ENCODE measurements around the gene DMD. TPM values are rescaled to one million over a fixed set of nuclear protein-coding genes. Genes with fewer than 3 reads are reported as not detected.

Gene DMD
- polyA plus RNA-seq, 3 donors: 0.23 TPM; not detected in 2

DNA sequence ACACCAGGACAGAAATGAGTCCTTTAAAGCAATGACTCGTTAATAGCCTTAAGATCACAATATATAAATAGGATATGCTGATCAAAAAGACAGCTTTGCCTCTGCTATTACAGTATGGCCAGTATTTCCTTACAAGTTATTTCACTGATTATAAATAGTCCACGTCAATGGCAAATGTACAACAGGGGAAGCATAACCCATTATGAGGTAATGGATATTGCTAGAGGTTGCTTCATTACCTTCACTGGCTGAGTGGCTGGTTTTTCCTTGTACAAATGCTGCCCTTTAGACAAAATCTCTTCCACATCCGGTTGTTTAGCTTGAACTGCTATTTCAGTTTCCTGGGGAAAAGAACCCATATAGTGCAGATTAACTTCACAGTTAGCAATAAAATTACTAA, 1374.9 kb downstream of the DMD start:
- no peak overlapping the region for H3K4me2 ChIP-seq (replicated peaks; ENCODE audit: extremely low read depth, low read length, poor library complexity, severe bottlenecking)
- intact Hi-C loops (cut with micrococcal nuclease): no loop called here
- no peaks in the 10 kb centered on the region for H3K4me1 ChIP-seq (ENCODE audit: control insufficient read depth in 1 of 2, insufficient read depth in 2 of 2, low read length in 2 of 2)
- no peak overlapping the region for H3K4me3 Mint-ChIP-seq
- no peak for DNase-seq
- no peak overlapping the region for H3K27ac Mint-ChIP-seq
- H3K79me2 ChIP-seq (ENCODE audit: insufficient read depth, low read length): no peaks in the 10 kb centered on the region
- H2AFZ ChIP-seq (ENCODE audit: insufficient read depth, low read depth, low read length, poor library complexity, severe bottlenecking): no peak overlapping the region
- TF ChIP-seq, protein P1, sequence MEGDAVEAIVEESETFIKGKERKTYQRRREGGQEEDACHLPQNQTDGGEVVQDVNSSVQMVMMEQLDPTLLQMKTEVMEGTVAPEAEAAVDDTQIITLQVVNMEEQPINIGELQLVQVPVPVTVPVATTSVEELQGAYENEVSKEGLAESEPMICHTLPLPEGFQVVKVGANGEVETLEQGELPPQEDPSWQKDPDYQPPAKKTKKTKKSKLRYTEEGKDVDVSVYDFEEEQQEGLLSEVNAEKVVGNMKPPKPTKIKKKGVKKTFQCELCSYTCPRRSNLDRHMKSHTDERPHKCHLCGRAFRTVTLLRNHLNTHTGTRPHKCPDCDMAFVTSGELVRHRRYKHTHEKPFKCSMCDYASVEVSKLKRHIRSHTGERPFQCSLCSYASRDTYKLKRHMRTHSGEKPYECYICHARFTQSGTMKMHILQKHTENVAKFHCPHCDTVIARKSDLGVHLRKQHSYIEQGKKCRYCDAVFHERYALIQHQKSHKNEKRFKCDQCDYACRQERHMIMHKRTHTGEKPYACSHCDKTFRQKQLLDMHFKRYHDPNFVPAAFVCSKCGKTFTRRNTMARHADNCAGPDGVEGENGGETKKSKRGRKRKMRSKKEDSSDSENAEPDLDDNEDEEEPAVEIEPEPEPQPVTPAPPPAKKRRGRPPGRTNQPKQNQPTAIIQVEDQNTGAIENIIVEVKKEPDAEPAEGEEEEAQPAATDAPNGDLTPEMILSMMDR (IDR thresholded peaks at IDR 0.05): no peak
- no peaks in the 10 kb centered on the region for H3K27me3 ChIP-seq (ENCODE audit: control insufficient read depth in 2 of 2, insufficient read depth in 2 of 2, low read length in 2 of 2)
- H3K4me3 ChIP-seq (replicated peaks in 1 of 3; ENCODE audit: low read depth in 2 of 3, low read length in 3 of 3): no peak overlapping the region
- H3K27ac ChIP-seq (ENCODE audit: low read depth in 1 of 2, low read length in 2 of 2): no peak overlapping the region
- no peaks in the 10 kb centered on the region for H3K4me1 Mint-ChIP-seq
- WGBS (ENCODE audit: insufficient coverage): no CpG with 5 or more reads among the region's 3 CpGs
- no peaks in the 10 kb centered on the region for H3K36me3 ChIP-seq (replicated peaks in 1 of 2; ENCODE audit: control insufficient read depth in 1 of 2, insufficient read depth in 2 of 2, low read length in 2 of 2)
- H3K9me3 Mint-ChIP-seq: peaks cover 0 to 5% (median 0%) of the 10 kb centered on the region in 7 donors
- no peaks in the 10 kb centered on the region for H3K9me3 ChIP-seq (replicated peaks in 1 of 2; ENCODE audit: control insufficient read depth in 1 of 2, insufficient read depth in 1 of 2, low read length in 2 of 2)
- H3K9ac ChIP-seq (ENCODE audit: insufficient read depth, low read length, poor library complexity, severe bottlenecking): no peak overlapping the region
- H3K27me3 Mint-ChIP-seq (ENCODE audit: low read depth in 3 of 3): no peaks in the 10 kb centered on the region
- no peaks in the 10 kb centered on the region for H4K20me1 ChIP-seq (ENCODE audit: insufficient read depth, low read length)
- H3K36me3 Mint-ChIP-seq: no peaks in the 10 kb centered on the region

DNA sequence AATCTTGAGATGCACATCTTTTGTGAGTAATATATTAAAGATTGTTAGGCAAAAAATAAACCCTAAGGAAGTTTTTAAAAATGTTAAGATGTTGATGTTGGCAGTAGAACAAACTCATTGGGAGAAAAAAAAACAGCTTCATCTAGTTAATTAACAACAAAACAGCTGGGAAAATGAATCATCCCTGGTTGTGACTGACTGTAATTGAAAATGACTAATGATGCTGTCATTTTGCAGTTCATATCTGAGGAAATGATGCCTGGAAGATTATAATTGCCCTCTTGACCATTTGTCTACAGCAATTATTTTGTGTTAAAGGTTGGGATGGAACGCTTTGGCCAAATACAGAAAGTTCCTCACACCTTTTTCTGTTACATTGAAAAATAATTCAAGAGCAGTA, 1379.1 kb downstream of the DMD start:
- intact Hi-C loops (cut with micrococcal nuclease): no loop called here
- Histone ChIP-seq H3K27me3 (ENCODE audit: control insufficient read depth in 2 of 2, insufficient read depth in 2 of 2, low read length in 2 of 2) (no peaks in the 10 kb centered on the region), H4K20me1 (ENCODE audit: insufficient read depth, low read length) (no peaks in the 10 kb centered on the region), H3K9me3 (replicated peaks in 1 of 2; ENCODE audit: control insufficient read depth in 1 of 2, insufficient read depth in 1 of 2, low read length in 2 of 2) (no peaks in the 10 kb centered on the region), H3K36me3 (replicated peaks in 1 of 2; ENCODE audit: control insufficient read depth in 1 of 2, insufficient read depth in 2 of 2, low read length in 2 of 2) (no peaks in the 10 kb centered on the region), H3K4me3 (replicated peaks in 1 of 3; ENCODE audit: low read depth in 2 of 3, low read length in 3 of 3) (no peak overlapping the region), H3K79me2 (ENCODE audit: insufficient read depth, low read length) (no peaks in the 10 kb centered on the region), H3K4me2 (replicated peaks; ENCODE audit: extremely low read depth, low read length, poor library complexity, severe bottlenecking) (no peak overlapping the region), H3K4me1 (ENCODE audit: control insufficient read depth in 1 of 2, insufficient read depth in 2 of 2, low read length in 2 of 2) (no peaks in the 10 kb centered on the region), H2AFZ (ENCODE audit: insufficient read depth, low read depth, low read length, poor library complexity, severe bottlenecking) (no peak overlapping the region), H3K27ac (ENCODE audit: low read depth in 1 of 2, low read length in 2 of 2) (no peak overlapping the region), H3K9ac (ENCODE audit: insufficient read depth, low read length, poor library complexity, severe bottlenecking) (no peak overlapping the region)
- H3K27ac Mint-ChIP-seq: no peak overlapping the region
- peaks cover 0 to 6% (median 0%) of the 10 kb centered on the region in 7 donors for H3K9me3 Mint-ChIP-seq
- DNase-seq: no peak
- no peak overlapping the region for H3K4me3 Mint-ChIP-seq
- no peaks in the 10 kb centered on the region for H3K4me1 Mint-ChIP-seq
- WGBS (ENCODE audit: insufficient coverage): no CpG with 5 or more reads among the region's 1 CpG
- TF ChIP-seq, protein P1 (IDR thresholded peaks at IDR 0.05): no peak
- no peaks in the 10 kb centered on the region for H3K36me3 Mint-ChIP-seq
- no peaks in the 10 kb centered on the region for H3K27me3 Mint-ChIP-seq (ENCODE audit: low read depth in 3 of 3)

All from CD14-positive monocyte (primary cell).